Gastroesophageal sphincter (tissue), 2 donors: ENCODE data around the gene TARP.

Source experiments
- POLR2A ChIP-seq, 2 donors: fragments of 450-650 bp; IDR thresholded peaks; one replicate each; pipeline ENCODE4 v1.6.1; 2017; ENCODE audit warnings: antibody characterized with exemption in 2 of 2, mild to moderate bottlenecking in 2 of 2, moderate library complexity in 1 of 2
- POLR2AphosphoS5 ChIP-seq: sonication (generic); formaldehyde crosslinking; IDR thresholded peaks from one replicate; pipeline ENCODE4 v1.6.1; 2017; ENCODE audit warnings: antibody characterized with exemption

- TF ChIP-seq POLR2AphosphoS5 = no peak
- TF ChIP-seq POLR2A (IDR thresholded peaks at IDR 0.05) = no peak
These were observed 45.5 kb upstream of the TARP start for GRCh38 chr7:38318803-38319416.
